Panc1 (cell line): ENCODE measurements around the gene UBQLN1. TPM values are rescaled to one million over a fixed set of nuclear protein-coding genes. Genes with fewer than 3 reads are reported as not detected.

ENCODE experiments used
- ATAC-seq: fragments of 200-7000 bp; cut with Tn5 transposase; 2 replicates; pipeline ENCODE4 v1.9.1; 2020; ENCODE audit warnings: mild to moderate bottlenecking, moderate library complexity
- BruUV-seq: library from RNA; stranded (reverse); fragments of 400-500 nt; replicated peaks from 2 replicates; lab custom pipeline; 2021; lab: Mats Ljungman, UMichigan
- CTCF ChIA-PET: fragments of 300-600 bp; sonication (Branson Sonifier 250); formaldehyde crosslinking; loops from one replicate; lab custom pipeline; 2022; ENCODE audit warnings: antibody characterized with exemption; lab: Charles Lee
- POLR2A ChIA-PET: fragments of 300-600 bp; sonication (Branson Sonifier 250); formaldehyde crosslinking; loops from one replicate; lab custom pipeline; 2022; ENCODE audit warnings: antibody characterized with exemption; lab: Charles Lee
- DNase-seq: peaks from one replicate; pipeline ENCODE4 v3.0.0-alpha.2; 2010; ENCODE audit warnings: low read depth, low spot score
- H3K27ac ChIP-seq: 2 replicates; pipeline ENCODE4 v1.5.1; 2011; ENCODE audit warnings: mild to moderate bottlenecking, low read length, inconsistent platforms
- H3K27me3 ChIP-seq: fragments of 200-500 bp; sonication (Bioruptor generic); 2 replicates; pipeline ENCODE4 v1.6.0; 2014; ENCODE audit warnings: low read length, inconsistent platforms; ENCODE audit not compliant: control insufficient read depth, insufficient read depth
- H3K36me3 ChIP-seq: fragments of 200-500 bp; sonication (Bioruptor generic); 2 replicates; pipeline ENCODE4 v1.5.1; 2014; ENCODE audit warnings: inconsistent platforms, mild to moderate bottlenecking, low read length, moderate library complexity; ENCODE audit not compliant: control insufficient read depth, insufficient read depth
- H3K4me1 ChIP-seq: 2 replicates; pipeline ENCODE4 v1.5.1; 2011; ENCODE audit warnings: inconsistent platforms, mild to moderate bottlenecking, low read length, moderate library complexity; ENCODE audit not compliant: control insufficient read depth, insufficient read depth
- H3K4me3 ChIP-seq, 2 experiments: 2 replicates each; pipeline ENCODE4 v1.5.1; 2011 to 2012; ENCODE audit warnings: low read depth in 2 of 2, low read length in 2 of 2, mild to moderate bottlenecking in 2 of 2, inconsistent platforms in 1 of 2, moderate library complexity in 1 of 2
- H3K9me3 ChIP-seq: fragments of 200-500 bp; sonication (Bioruptor generic); 2 replicates; pipeline ENCODE4 v1.5.1; 2014; ENCODE audit warnings: low read depth, mild to moderate bottlenecking, inconsistent platforms, low read length, moderate library complexity; ENCODE audit not compliant: control insufficient read depth, insufficient read depth
- POLR2AphosphoS5 ChIP-seq: IDR thresholded peaks from 2 replicates; pipeline ENCODE4 v1.6.1; 2012; ENCODE audit warnings: mild to moderate bottlenecking, low read depth, low read length, moderate library complexity
- SIN3A ChIP-seq: IDR thresholded peaks from 2 replicates; pipeline ENCODE4 v1.6.1; 2012; ENCODE audit warnings: low read depth, mild to moderate bottlenecking, low read length, moderate library complexity, borderline replicate concordance; ENCODE audit not compliant: insufficient read depth
- TCF7L2 ChIP-seq: IDR thresholded peaks from 2 replicates; pipeline ENCODE4 v1.6.1; 2011; ENCODE audit warnings: mild to moderate bottlenecking, low read depth, low read length, inconsistent platforms
- in situ Hi-C: cut with HindIII; loops from 2 replicates; pipeline ENCODE4 v1.10.0; 2016; ENCODE audit warnings: low sequenced_read_pairs, low pct_unique_long_range_greater_than_20kb
- intact Hi-C: fragments of 100-400 bp; cut with micrococcal nuclease; formaldehyde crosslinking; loops from one replicate; pipeline ENCODE4 v1.10.0; 2022; ENCODE audit not compliant: unreplicated experiment
- total RNA-seq: library from RNA; stranded (reverse); gene quantifications from one replicate; pipeline ENCODE4 v1.2.1, GENCODE V29; 2021; ENCODE audit not compliant: unreplicated experiment
- TF ChIP-seq, protein P1 (sequence below): fragments of 450-650 bp; IDR thresholded peaks from 2 replicates; pipeline ENCODE4 v1.5.1; 2017; ENCODE audit warnings: mild to moderate bottlenecking
- TF ChIP-seq, protein P2 (sequence below), 2 experiments: IDR thresholded peaks; 2 replicates each; pipeline ENCODE4 v1.6.1; 2011 to 2012; ENCODE audit warnings: low read depth in 2 of 2, control low read depth in 1 of 2, low read length in 1 of 2, mild to moderate bottlenecking in 1 of 2, moderate library complexity in 1 of 2; ENCODE audit not compliant: insufficient read depth in 1 of 2

The UBQLN1 gene
- total RNA-seq, 1 experiment from 2014 or later, result 92.8 TPM

DNA sequence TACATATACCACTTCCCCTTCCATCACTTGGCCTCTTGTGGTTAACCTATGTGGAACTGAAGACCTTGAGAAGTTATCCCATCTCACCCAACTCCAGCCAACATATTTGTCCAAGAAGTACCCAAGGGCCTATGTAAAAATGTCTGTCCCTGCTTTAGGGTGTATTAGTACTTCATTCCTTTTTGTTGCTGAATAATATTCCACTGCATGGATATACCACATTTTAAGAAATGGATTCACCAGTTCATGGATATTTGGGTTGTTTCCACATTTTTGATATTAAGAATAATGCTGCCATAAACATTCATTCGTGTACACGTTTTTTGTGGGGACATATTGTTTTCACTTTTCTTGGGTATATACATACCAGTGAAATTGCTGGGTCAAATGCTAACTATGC lies 56.2 kb downstream of the UBQLN1 start:
- Histone ChIP-seq H3K27me3 (no peaks in the 10 kb centered on the region), H3K4me1 (no peaks in the 10 kb centered on the region), H3K36me3 (peaks cover 3% of the 10 kb centered on the region; the same call in 1 of the 2 replicates), H3K4me3 (no peak overlapping the region), H3K27ac (no peak overlapping the region), H3K9me3 (no peaks in the 10 kb centered on the region)
- ChIA-PET POLR2A (interaction anchor here (0.6 kb wide), 1 partner anchor 266 kb away, joined by 4 read pairs; no protein-coding TSS in a partner anchor), CTCF (no interaction called here)
- TF ChIP-seq POLR2AphosphoS5 (no peak), SIN3A (no peak), TCF7L2 (no peak)
- TF ChIP-seq, protein P1, sequence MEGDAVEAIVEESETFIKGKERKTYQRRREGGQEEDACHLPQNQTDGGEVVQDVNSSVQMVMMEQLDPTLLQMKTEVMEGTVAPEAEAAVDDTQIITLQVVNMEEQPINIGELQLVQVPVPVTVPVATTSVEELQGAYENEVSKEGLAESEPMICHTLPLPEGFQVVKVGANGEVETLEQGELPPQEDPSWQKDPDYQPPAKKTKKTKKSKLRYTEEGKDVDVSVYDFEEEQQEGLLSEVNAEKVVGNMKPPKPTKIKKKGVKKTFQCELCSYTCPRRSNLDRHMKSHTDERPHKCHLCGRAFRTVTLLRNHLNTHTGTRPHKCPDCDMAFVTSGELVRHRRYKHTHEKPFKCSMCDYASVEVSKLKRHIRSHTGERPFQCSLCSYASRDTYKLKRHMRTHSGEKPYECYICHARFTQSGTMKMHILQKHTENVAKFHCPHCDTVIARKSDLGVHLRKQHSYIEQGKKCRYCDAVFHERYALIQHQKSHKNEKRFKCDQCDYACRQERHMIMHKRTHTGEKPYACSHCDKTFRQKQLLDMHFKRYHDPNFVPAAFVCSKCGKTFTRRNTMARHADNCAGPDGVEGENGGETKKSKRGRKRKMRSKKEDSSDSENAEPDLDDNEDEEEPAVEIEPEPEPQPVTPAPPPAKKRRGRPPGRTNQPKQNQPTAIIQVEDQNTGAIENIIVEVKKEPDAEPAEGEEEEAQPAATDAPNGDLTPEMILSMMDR, result no peak
- TF ChIP-seq, protein P2, sequence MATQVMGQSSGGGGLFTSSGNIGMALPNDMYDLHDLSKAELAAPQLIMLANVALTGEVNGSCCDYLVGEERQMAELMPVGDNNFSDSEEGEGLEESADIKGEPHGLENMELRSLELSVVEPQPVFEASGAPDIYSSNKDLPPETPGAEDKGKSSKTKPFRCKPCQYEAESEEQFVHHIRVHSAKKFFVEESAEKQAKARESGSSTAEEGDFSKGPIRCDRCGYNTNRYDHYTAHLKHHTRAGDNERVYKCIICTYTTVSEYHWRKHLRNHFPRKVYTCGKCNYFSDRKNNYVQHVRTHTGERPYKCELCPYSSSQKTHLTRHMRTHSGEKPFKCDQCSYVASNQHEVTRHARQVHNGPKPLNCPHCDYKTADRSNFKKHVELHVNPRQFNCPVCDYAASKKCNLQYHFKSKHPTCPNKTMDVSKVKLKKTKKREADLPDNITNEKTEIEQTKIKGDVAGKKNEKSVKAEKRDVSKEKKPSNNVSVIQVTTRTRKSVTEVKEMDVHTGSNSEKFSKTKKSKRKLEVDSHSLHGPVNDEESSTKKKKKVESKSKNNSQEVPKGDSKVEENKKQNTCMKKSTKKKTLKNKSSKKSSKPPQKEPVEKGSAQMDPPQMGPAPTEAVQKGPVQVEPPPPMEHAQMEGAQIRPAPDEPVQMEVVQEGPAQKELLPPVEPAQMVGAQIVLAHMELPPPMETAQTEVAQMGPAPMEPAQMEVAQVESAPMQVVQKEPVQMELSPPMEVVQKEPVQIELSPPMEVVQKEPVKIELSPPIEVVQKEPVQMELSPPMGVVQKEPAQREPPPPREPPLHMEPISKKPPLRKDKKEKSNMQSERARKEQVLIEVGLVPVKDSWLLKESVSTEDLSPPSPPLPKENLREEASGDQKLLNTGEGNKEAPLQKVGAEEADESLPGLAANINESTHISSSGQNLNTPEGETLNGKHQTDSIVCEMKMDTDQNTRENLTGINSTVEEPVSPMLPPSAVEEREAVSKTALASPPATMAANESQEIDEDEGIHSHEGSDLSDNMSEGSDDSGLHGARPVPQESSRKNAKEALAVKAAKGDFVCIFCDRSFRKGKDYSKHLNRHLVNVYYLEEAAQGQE (IDR thresholded peaks at IDR 0.05; ENCODE audit: insufficient read depth in 1 of 2, low read depth in 2 of 2, low read length in 1 of 2), result no peak
- ATAC-seq, result no peak
- in situ Hi-C loops (no loop called here), intact Hi-C loops (no loop called here)
- no peak for DNase-seq
- BruUV-seq, result no TSS peak

DNA sequence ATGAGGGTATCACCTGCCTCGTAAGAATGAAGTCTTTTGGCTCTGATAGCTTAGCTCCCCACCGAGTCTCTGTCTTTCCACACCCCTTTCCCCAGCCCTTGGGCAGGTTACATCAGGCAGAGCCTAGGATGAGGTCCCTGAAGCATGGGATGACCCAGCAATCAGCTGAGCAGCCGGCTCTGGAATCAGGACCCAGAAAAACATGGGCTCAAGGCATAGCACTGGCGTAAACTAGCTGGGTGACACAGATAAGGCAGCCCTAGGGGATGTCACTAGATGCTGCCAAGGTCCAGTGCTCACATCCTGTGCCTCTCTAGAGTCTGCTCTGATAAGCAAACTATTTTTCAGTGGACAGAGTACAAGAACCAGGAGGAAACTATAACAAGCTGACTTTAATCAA lies 58.2 kb downstream of the UBQLN1 start:
- ChIA-PET CTCF (interaction anchor here (1.0 kb wide), 1 partner anchor 29 kb away, joined by 6 read pairs; no protein-coding TSS in a partner anchor), POLR2A (interaction anchor here (0.6 kb wide), 1 partner anchor 8 kb away, joined by 6 read pairs; no protein-coding TSS in a partner anchor)
- ATAC-seq (peak; percentile 54), DNase-seq (no peak)
- no peak overlapping the region for H3K27ac ChIP-seq
- no peak overlapping the region for H3K4me3 ChIP-seq
- peaks cover 3% of the 10 kb centered on the region; the same call in 1 of the 2 replicates for H3K36me3 ChIP-seq
- in situ Hi-C loops (no loop called here), intact Hi-C loops (loop anchor here (10.0 kb wide), 1 partner anchor 315 kb away; no protein-coding TSS in a partner anchor)
- H3K27me3 ChIP-seq, result no peaks in the 10 kb centered on the region
- no peaks in the 10 kb centered on the region for H3K9me3 ChIP-seq
- no TSS peak for BruUV-seq
- H3K4me1 ChIP-seq, result no peaks in the 10 kb centered on the region
- TF ChIP-seq TCF7L2, result no peak
- TF ChIP-seq, protein P2 (IDR thresholded peaks at IDR 0.05; ENCODE audit: insufficient read depth in 1 of 2, low read depth in 2 of 2, low read length in 1 of 2), result no peak
- TF ChIP-seq SIN3A, result no peak
